ENCODE results near the gene TRIM14.

DNA sequence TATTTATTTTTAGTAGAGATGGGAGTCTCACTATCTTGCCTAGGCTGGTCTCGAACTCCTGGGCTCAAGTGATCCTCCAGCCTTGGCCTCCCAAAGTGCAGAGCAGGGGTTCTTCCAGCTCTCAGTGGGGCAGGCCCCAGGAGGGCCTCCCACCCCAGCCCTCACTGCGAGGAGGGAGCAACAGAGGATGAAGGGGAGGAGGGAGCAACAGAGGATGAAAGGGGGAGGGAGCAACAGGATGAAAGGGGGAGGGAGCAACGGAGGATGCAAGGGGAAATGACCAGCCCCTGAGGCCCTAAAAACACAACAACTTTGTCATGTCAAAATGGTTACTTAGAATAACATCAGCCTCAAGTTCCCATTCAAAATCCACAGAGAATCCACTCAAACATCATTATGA lies 10.0 kb downstream of the TRIM14 start:
- no peak for TF ChIP-seq ZNF776 (tag by site-specific recombination; IDR thresholded peaks at IDR 0.05; ENCODE audit: borderline replicate concordance)
- no peak for TF ChIP-seq ZNF146 (tag by site-specific recombination; IDR thresholded peaks at IDR 0.05)
- TF ChIP-seq ZNF404 (tag by site-specific recombination; IDR thresholded peaks at IDR 0.05), result no peak
- TF ChIP-seq, protein P1, sequence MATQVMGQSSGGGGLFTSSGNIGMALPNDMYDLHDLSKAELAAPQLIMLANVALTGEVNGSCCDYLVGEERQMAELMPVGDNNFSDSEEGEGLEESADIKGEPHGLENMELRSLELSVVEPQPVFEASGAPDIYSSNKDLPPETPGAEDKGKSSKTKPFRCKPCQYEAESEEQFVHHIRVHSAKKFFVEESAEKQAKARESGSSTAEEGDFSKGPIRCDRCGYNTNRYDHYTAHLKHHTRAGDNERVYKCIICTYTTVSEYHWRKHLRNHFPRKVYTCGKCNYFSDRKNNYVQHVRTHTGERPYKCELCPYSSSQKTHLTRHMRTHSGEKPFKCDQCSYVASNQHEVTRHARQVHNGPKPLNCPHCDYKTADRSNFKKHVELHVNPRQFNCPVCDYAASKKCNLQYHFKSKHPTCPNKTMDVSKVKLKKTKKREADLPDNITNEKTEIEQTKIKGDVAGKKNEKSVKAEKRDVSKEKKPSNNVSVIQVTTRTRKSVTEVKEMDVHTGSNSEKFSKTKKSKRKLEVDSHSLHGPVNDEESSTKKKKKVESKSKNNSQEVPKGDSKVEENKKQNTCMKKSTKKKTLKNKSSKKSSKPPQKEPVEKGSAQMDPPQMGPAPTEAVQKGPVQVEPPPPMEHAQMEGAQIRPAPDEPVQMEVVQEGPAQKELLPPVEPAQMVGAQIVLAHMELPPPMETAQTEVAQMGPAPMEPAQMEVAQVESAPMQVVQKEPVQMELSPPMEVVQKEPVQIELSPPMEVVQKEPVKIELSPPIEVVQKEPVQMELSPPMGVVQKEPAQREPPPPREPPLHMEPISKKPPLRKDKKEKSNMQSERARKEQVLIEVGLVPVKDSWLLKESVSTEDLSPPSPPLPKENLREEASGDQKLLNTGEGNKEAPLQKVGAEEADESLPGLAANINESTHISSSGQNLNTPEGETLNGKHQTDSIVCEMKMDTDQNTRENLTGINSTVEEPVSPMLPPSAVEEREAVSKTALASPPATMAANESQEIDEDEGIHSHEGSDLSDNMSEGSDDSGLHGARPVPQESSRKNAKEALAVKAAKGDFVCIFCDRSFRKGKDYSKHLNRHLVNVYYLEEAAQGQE (tag by site-specific recombination; IDR thresholded peaks at IDR 0.05), result no peak
